ENCODE measurements around the gene LATS1. TPM values are rescaled to one million over a fixed set of nuclear protein-coding genes. Genes with fewer than 3 reads are reported as not detected.

Gene LATS1
- total and polyA plus RNA-seq, 10 of the 15 experiments (the other 5 are each of a cell fraction or from before 2014, with no cell fraction given), result 2.1 to 15.6 (median 11.0) TPM

GRCh38 chr6:149746147-149746946 lies 28.4 kb upstream of the LATS1 start, which contains the start of gene NUP43 (continued):
- TF ChIP-seq USF2 (IDR thresholded peaks at IDR 0.05; ENCODE audit: borderline replicate concordance, low read depth, low read length) (no peak), SMAD5 (IDR thresholded peaks at IDR 0.05; ENCODE audit: low read depth) (peak; percentile 53; the same call in 1 of the 2 replicates), ETV6 (conservative IDR thresholded peaks at IDR 0.05 in 1 of 2, IDR thresholded peaks at IDR 0.05 in 1 of 2; ENCODE audit: borderline replicate concordance in 1 of 2, low read depth in 1 of 2) (no peak), YY1 (IDR thresholded peaks at IDR 0.05; ENCODE audit: low read depth, low read length) (peak; percentile 72), ZBTB33 (IDR thresholded peaks at IDR 0.05) (no peak), EGR1 (IDR thresholded peaks at IDR 0.05; ENCODE audit: borderline replicate concordance in 1 of 2, low read depth in 2 of 2, low read length in 2 of 2) (no peak), NFYB (IDR thresholded peaks at IDR 0.05; ENCODE audit: insufficient read depth, low read depth, low read length) (peak; percentile 99), IKZF1 (conservative IDR thresholded peaks at IDR 0.05) (peak; percentile 51), KAT2A (conservative IDR thresholded peaks at IDR 0.05; ENCODE audit: control insufficient read depth, low read depth, low read length) (no peak), NBN (IDR thresholded peaks at IDR 0.05) (peak; percentile 62; the same call in 1 of the 2 replicates), MEF2B (IDR thresholded peaks at IDR 0.05; ENCODE audit: partially characterized antibody, poor library complexity, severe bottlenecking) (no peak), SPI1 (IDR thresholded peaks at IDR 0.05; ENCODE audit: borderline replicate concordance, insufficient read depth, low read depth, low read length) (no peak), POLR2A (IDR thresholded peaks at IDR 0.05; ENCODE audit: low read depth, low read length) (peak; percentile 67; the same call in 1 of the 2 replicates), RELB (IDR thresholded peaks at IDR 0.05; ENCODE audit: low read depth) (peak; percentile 66; the same call in 1 of the 2 replicates), ATF3 (IDR thresholded peaks at IDR 0.05; ENCODE audit: borderline replicate concordance, extremely low read depth, low read depth, low read length) (no peak), NFYA (IDR thresholded peaks at IDR 0.05; ENCODE audit: borderline replicate concordance, low read depth, low read length) (peak; percentile 38; the same call in 1 of the 2 replicates), POLR2AphosphoS2 (IDR thresholded peaks at IDR 0.05; ENCODE audit: low read depth, low read length) (0 out of 2 replicates have a peak, but pooled peaks have one; percentile 65), TARDBP (IDR thresholded peaks at IDR 0.05; ENCODE audit: borderline replicate concordance) (no peak), CREB1 (IDR thresholded peaks at IDR 0.05; ENCODE audit: low read depth) (peak; percentile 77), ZNF274 (IDR thresholded peaks at IDR 0.05; ENCODE audit: insufficient read depth, insufficient read length) (no peak), RUNX3 (IDR thresholded peaks at IDR 0.05; ENCODE audit: low read length) (peak; percentile 68), PML (IDR thresholded peaks at IDR 0.05; ENCODE audit: low read length) (peak; percentile 87)

All from GM12878 (cell line).